GM18951 (cell line): Measurements from ENCODE around the gene KLHL2.
"Not testable (repeated sequence)": the region's sequence is repeated elsewhere in the genome, so short reads cannot be mapped to it uniquely, and the experiment has no call there.

Experiments
- POLR2A ChIP-seq: IDR thresholded peaks from 4 replicates; pipeline ENCODE4 v1.6.1; 2011; ENCODE audit warnings: mild to moderate bottlenecking; ENCODE audit not compliant: insufficient read length, insufficient read depth; ENCODE audit errors: extremely low read depth
- in situ Hi-C: fragments of 300-500 bp; cut with MboI; formaldehyde crosslinking; loops from one replicate; pipeline ENCODE4 v1.12.0; 2022; ENCODE audit warnings: low sequenced_read_pairs, mixed read lengths, inconsistent platforms; ENCODE audit not compliant: unreplicated experiment

Gene KLHL2, protein sequence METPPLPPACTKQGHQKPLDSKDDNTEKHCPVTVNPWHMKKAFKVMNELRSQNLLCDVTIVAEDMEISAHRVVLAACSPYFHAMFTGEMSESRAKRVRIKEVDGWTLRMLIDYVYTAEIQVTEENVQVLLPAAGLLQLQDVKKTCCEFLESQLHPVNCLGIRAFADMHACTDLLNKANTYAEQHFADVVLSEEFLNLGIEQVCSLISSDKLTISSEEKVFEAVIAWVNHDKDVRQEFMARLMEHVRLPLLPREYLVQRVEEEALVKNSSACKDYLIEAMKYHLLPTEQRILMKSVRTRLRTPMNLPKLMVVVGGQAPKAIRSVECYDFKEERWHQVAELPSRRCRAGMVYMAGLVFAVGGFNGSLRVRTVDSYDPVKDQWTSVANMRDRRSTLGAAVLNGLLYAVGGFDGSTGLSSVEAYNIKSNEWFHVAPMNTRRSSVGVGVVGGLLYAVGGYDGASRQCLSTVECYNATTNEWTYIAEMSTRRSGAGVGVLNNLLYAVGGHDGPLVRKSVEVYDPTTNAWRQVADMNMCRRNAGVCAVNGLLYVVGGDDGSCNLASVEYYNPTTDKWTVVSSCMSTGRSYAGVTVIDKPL

GRCh38 chr4:165207431-165208220, at the start of gene KLHL2:
KLHL2 (plus strand) TSS chr4:165207561; CDS start chr4:165207877, 316 bp downstream.
- peak; percentile 81 for TF ChIP-seq POLR2A
- in situ Hi-C loops = no loop called here

- no peak for TF ChIP-seq POLR2A
- in situ Hi-C loops = no loop called here
Measured at GRCh38 chr4:165158762-165159161, 48.6 kb upstream of the KLHL2 start.

DNA sequence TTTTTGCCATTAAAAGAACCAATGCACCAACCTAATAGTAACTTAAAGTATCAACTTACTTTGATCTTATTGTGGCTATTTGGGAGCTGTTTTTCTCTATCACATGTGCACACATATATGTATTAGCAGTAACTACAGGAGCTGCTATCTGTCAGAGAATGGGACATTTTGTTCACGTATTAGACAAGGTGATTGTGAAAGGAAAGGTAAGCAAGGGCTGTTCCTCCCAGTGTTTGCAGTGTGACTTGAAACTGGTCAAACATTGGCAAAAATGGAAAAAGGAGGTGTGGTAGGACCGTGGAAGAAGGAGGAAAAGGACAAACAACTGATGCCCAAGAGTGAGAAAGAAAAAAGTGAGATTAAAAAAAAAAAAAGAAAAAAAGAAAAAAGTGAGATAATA, 43.1 kb upstream of the KLHL2 start:
- in situ Hi-C loops = no loop called here
- no peak for TF ChIP-seq POLR2A

GRCh38 chr4:165166872-165167271, 40.5 kb upstream of the KLHL2 start:
- in situ Hi-C loops = not testable (repeated sequence)

DNA sequence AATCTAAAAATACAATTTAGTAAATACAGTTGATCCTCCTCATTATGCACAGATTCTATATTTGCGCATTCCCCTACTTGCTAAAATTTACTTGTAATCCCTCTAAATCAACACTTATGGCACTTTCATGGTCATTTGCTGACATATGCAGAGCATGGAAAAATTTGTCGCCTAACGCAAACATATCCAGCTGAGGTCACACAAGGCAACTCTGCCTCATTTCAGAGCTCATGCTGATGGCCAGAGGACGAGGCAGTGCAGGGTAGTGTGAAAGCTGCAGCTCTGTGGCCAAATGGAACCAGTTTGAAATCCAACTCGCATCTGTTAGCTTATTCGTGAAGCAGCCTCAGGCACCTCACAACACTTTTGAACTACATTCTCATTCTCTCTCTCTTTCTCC, 39.7 kb upstream of the KLHL2 start:
- TF ChIP-seq POLR2A = no peak
- in situ Hi-C loops = no loop called here

- in situ Hi-C loops = no loop called here
- TF ChIP-seq POLR2A = no peak
Measured at GRCh38 chr4:165170819-165171218, 36.5 kb upstream of the KLHL2 start.

DNA sequence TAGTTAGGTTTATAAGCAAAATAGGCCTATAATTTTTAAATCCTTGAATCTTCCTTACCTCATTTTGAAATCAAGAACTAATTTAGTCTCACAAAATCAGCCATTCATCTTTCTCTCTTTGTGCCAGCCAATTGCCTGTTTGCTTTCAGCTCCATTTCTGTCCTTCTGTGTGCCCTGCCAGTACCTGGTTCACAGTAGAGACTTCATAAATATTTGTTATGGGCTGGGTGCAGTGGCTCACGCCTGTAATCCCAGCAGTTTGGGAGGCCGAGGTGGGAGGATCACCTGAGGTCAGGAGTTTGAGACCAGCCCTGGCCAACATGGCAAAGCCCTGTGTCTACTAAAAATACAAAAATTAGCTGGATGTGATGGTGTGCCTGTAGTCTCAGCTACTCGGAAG, 31.9 kb upstream of the KLHL2 start:
- in situ Hi-C loops = not testable (repeated sequence)

DNA sequence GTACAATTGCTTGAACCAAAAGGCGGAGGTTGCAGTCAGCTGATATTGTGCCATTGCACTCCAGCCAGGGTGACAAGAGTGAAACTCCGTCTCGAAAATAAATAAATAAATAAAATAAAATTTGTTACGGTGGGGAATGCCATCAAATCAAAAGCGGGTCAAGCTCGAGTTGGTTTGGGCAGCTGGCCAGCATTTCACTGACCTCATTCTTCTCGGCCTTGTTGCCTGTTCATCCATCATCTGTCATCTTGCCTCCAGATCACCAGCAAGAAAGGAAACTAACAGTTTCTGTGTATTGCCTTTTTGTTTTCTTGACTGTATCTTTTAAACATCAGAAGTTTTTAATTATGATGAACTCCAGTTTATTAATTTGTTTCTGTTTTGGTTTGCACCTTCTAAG, 31.5 kb upstream of the KLHL2 start:
- in situ Hi-C loops = no loop called here
- TF ChIP-seq POLR2A = no peak

DNA sequence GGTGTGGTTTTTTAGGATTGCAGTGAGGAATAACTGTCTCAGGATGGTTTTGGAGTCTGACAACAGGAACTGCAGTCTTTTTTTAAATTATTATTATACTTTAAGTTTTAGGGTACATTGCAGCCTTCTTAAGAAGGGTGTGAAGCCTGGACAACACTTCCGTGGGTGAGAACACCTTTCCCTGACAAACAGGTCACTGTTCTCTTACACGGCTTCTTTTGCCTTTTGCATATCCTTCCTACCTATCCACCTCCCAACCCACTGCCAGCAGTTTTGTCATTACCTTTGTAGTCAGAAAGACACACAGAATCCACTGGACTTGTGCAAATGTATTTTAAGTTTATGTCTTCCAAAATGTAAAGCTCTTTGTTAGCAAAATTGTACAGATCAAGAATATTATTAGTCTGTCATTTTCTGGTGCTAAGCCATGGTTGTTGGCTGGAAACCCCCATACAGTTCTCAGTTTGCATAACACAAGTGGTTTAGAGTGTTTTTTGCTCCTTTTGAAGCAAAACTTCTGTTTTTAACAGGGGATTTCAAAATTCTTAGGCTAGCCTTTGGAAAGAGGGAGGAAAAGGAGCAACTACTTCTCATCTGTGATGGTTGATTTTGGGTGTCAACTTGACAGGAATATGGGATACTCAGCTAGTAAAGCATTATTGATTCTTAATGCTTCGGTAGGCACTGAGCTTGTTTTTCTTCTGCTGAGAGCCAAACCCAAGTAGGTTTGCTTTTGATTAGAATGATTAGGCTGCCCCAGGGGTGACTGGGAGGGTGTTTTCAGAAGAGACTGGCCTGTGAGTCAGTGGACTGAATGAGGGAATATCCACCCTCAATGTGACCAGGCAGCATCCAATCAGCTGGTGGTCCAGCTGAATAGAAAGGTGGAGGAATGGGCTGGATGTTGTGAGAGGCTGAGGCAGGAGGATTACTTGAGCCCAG, 29.4 kb upstream of the KLHL2 start:
- in situ Hi-C loops = no loop called here
- no peak for TF ChIP-seq POLR2A

DNA sequence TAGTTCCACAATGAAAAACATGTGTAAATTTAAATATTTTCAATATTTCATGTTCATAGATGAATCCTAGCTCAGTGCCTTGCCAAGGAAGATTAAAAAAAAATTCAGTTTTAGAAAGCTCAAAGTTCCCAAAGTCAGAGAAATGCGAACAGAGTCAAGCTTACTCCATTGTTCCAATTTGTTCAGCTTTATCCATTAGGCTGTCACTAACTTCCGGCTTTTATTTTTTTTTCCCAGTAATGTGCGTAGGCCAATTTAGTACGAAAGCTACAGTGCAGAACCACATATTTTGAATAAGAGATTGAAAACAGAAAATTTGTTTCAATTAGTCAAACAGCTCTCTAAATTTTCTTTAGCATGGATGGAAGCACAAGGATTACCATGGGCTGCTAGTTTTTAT, 23.1 kb upstream of the KLHL2 start:
- in situ Hi-C loops = no loop called here
- no peak for TF ChIP-seq POLR2A

- in situ Hi-C loops = not testable (repeated sequence)
Measured at GRCh38 chr4:165184998-165185397, 22.4 kb upstream of the KLHL2 start.

- in situ Hi-C loops = no loop called here
- TF ChIP-seq POLR2A = no peak
Measured at GRCh38 chr4:165185448-165185847, 21.9 kb upstream of the KLHL2 start.
